ENCODE results near the gene OXSR1. TPM values are rescaled to one million over a fixed set of nuclear protein-coding genes. Genes with fewer than 3 reads are reported as not detected.

OXSR1 gene
- total RNA-seq, 2 donors from 2014 or later: 16.1 to 23.7 TPM

DNA sequence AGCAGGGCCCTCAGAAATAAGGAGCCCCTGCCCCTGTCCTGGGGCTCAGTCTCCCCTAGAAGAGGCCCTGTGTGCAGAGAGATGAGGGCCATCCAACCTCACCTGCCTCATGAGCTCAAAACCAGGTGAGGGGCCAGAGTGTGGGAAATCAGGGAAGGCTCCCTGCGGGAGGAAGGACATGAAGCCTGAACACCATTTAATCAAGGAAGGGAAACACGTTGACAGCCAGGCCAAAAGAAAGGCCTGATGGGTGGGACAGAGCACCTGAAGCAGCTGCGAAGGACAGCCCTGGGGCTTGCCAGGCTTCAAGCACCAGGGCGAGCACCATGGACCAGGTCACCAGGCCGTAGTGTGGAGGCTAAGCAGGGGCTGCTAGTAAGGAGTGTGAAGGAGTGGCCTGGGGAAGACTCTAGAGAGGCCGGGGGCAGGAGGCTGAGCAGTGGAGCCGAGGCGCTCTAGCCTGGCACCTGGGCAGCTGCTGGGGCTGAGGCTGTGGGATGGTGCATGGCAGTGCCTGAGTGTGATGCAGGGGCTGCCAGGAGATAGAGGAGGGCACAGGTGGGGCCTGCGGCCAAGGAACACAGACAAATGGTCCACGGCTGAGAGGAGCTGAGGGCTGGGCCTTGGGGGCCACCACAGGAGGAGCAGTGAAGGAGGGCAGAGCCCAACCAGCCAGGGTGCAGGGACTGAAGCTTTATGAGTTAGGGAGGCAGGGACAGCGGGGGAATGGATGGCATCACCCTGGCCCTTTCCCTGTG is 44.5 kb upstream of the OXSR1 start:
- H3K27ac ChIP-seq: no peak overlapping the region
- TF ChIP-seq, protein P1, sequence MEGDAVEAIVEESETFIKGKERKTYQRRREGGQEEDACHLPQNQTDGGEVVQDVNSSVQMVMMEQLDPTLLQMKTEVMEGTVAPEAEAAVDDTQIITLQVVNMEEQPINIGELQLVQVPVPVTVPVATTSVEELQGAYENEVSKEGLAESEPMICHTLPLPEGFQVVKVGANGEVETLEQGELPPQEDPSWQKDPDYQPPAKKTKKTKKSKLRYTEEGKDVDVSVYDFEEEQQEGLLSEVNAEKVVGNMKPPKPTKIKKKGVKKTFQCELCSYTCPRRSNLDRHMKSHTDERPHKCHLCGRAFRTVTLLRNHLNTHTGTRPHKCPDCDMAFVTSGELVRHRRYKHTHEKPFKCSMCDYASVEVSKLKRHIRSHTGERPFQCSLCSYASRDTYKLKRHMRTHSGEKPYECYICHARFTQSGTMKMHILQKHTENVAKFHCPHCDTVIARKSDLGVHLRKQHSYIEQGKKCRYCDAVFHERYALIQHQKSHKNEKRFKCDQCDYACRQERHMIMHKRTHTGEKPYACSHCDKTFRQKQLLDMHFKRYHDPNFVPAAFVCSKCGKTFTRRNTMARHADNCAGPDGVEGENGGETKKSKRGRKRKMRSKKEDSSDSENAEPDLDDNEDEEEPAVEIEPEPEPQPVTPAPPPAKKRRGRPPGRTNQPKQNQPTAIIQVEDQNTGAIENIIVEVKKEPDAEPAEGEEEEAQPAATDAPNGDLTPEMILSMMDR (IDR thresholded peaks at IDR 0.05): no peak
- no peak for TF ChIP-seq POLR2A (IDR thresholded peaks at IDR 0.05)
- intact Hi-C loops (cut with DNase I): no loop called here
- no peaks in the 10 kb centered on the region for H3K4me1 ChIP-seq
- peak in 2 of 4 donors; percentile 4 to 11 for DNase-seq
- no peaks in the 10 kb centered on the region for H3K27me3 ChIP-seq
- H3K36me3 ChIP-seq (replicated peaks in 1 of 2; ENCODE audit: insufficient read depth in 1 of 2, low read depth in 2 of 2): peaks cover 13 to 23% of the 10 kb centered on the region in 2 donors
- H3K4me3 ChIP-seq: no peak overlapping the region
- no peak for ATAC-seq
- H3K9me3 ChIP-seq: no peaks in the 10 kb centered on the region
- 88 to 89% methylated on average over 11 of the region's 11 CpGs for WGBS, 2 donors

DNA sequence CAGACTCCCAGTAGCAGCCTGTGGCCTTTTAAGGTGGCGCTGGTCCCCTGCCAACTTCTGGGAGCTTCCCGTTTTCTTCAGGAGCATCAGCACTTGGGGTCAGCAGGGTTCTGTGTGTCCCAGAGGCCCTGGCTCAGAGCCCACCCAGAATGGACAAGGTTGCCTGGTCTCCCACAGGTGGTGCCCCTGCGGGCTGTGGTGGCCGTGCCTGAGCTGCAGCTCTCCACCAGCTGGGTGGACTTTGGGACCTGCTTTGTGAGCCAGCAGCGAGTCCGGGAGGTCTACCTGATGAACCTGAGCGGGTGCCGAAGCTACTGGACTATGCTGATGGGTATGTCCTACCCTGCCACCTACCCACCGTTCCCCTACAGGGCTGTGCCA is 43.9 kb upstream of the OXSR1 start:
- no peak for ATAC-seq
- peak in 2 of 4 donors; percentile 12 to 14 for DNase-seq
- H3K4me1 ChIP-seq: no peaks in the 10 kb centered on the region
- peaks cover 15 to 29% of the 10 kb centered on the region in 2 donors for H3K36me3 ChIP-seq (replicated peaks in 1 of 2; ENCODE audit: insufficient read depth in 1 of 2, low read depth in 2 of 2)
- 88 to 93% methylated on average over 5 to 9 of the region's 9 CpGs for WGBS, 2 donors
- no peaks in the 10 kb centered on the region for H3K9me3 ChIP-seq
- no peak overlapping the region for H3K4me3 ChIP-seq
- intact Hi-C loops (cut with DNase I): no loop called here
- TF ChIP-seq POLR2A (IDR thresholded peaks at IDR 0.05): no peak
- TF ChIP-seq, protein P1 (IDR thresholded peaks at IDR 0.05): no peak
- H3K27me3 ChIP-seq: no peaks in the 10 kb centered on the region
- no peak overlapping the region for H3K27ac ChIP-seq

DNA sequence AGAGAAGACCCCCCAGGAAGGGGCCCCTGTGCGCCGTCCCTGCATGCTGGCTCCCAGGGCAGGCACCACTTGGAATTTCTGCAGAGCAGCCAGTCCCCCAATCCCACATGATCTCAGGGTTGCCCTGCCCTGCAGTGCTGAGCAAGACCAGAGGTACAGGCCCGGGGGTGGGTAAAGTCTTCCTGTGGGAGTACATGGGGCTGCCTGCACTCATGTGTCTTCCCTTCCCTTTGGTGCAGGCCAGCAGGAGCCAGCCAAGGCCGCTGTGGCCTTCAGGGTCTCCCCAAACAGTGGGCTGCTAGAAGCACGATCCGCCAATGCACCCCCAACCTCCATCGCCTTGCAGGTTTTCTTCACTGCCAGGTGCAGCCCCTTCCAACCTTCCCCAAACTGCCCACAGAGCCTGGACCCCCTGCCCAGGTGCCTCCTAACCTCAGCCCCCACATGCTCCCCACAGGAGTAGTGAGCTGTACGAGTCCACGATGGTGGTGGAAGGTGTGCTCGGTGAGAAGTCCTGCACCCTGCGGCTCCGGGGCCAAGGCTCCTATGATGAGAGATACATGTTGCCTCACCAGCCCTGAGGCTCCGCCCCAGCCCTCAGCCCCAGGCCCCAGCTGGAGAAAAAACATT is 43.4 kb upstream of the OXSR1 start:
- Histone ChIP-seq H3K27ac (no peak overlapping the region), H3K4me1 (no peaks in the 10 kb centered on the region), H3K36me3 (replicated peaks in 1 of 2; ENCODE audit: insufficient read depth in 1 of 2, low read depth in 2 of 2) (peaks cover 15 to 33% of the 10 kb centered on the region in 2 donors), H3K27me3 (no peaks in the 10 kb centered on the region), H3K9me3 (no peaks in the 10 kb centered on the region), H3K4me3 (no peak overlapping the region)
- DNase-seq (peak in 3 of 4 donors; percentile 5 to 10 (median 7)), ATAC-seq (no peak)
- 90% methylated on average over 6 to 13 of the region's 13 CpGs for WGBS, 2 donors
- TF ChIP-seq, protein P1 (IDR thresholded peaks at IDR 0.05): no peak
- no peak for TF ChIP-seq POLR2A (IDR thresholded peaks at IDR 0.05)
- intact Hi-C loops (cut with DNase I): no loop called here

DNA sequence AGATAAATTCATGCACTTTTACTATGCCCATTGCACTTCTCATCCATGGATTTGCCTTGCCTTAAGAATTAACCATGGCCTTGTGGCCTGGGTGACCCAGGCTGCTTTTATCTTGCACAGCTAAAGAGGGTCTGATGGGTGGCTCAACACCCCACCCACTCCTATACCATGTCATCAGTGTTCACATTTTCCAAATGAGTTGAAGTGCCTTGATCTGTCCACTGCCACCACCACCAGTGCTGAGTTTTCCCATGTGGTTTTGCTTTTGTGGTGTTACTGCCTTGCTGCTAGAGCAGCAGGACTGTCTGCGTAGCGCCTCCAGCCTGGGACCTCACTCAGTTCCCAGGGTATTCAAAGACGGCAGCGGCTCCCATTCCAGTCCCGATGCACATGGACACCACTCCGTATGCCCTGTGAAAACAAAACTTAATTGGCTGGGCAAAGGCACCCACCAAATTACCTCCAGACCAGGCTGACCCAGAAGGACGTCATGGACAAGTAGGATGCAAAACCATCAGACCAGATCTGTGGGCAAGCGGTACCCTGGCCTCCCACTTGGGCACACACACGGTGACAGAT is 42.5 kb upstream of the OXSR1 start:
- Histone ChIP-seq H3K27ac (no peak overlapping the region), H3K36me3 (replicated peaks in 1 of 2; ENCODE audit: insufficient read depth in 1 of 2, low read depth in 2 of 2) (peaks cover 15 to 41% of the 10 kb centered on the region in 2 donors), H3K4me1 (no peaks in the 10 kb centered on the region), H3K9me3 (no peaks in the 10 kb centered on the region), H3K4me3 (no peak overlapping the region), H3K27me3 (no peaks in the 10 kb centered on the region)
- WGBS, 2 donors: 90 to 96% methylated on average over 9 of the region's 9 CpGs
- no peak for ATAC-seq
- TF ChIP-seq, protein P1 (IDR thresholded peaks at IDR 0.05): no peak
- no peak for TF ChIP-seq POLR2A (IDR thresholded peaks at IDR 0.05)
- peak in 1 of 4 donors; percentile 2 for DNase-seq
- intact Hi-C loops (cut with DNase I): no loop called here

Data from body of pancreas (tissue), 4 donors.